Adrenal gland (tissue), 19 donors: ENCODE measurements around the gene TP53. TPM values are rescaled to one million over a fixed set of nuclear protein-coding genes. Genes with fewer than 3 reads are reported as not detected.

Experiments used
- DNase-seq, 7 donors: peaks; one replicate each; pipeline ENCODE4 v3.0.0-alpha.2; 2019 to 2020
- H3K27ac ChIP-seq, 5 donors: fragments of 200-600 bp; sonication (generic) in 4 of 5; 1 replicate in 3 of 5; 2 replicates in 2 of 5; pipeline versions ENCODE4 v1.5.1 to v1.8.0; 2016 to 2020; ENCODE audit warnings: mild to moderate bottlenecking in 1 of 5
- H3K27me3 ChIP-seq: fragments of 200-600 bp; 2 replicates; pipeline ENCODE4 v1.8.0; 2021
- H3K36me3 ChIP-seq, 2 donors: fragments of 200-600 bp; replicated peaks in 1 of 2; 1 replicate in 1 of 2; 2 replicates in 1 of 2; pipeline versions ENCODE4 v1.5.1 to v1.8.0; 2018 to 2022
- H3K4me1 ChIP-seq, 2 donors: fragments of 200-600 bp; replicated peaks in 1 of 2; 1 replicate in 1 of 2; 2 replicates in 1 of 2; pipeline versions ENCODE4 v1.5.1 to v1.8.0; 2018 to 2021
- H3K4me3 ChIP-seq, 4 donors: fragments of 200-600 bp; sonication (generic) in 3 of 4; one replicate each; pipeline ENCODE4 v1.5.1; 2016 to 2018
- H3K9me3 ChIP-seq, 3 donors: fragments of 200-600 bp; sonication (generic) in 1 of 3; replicated peaks in 1 of 3; 1 replicate in 2 of 3; 2 replicates in 1 of 3; pipeline versions ENCODE4 v1.5.1 to v1.8.0; 2016 to 2021
- CTCF ChIP-seq, 6 experiments: fragments of 450-650 bp in 4 of 6; fragments of 200-600 bp in 2 of 6; sonication (generic) in 1 of 6; IDR thresholded peaks; 1 replicate in 5 of 6; 2 replicates in 1 of 6; pipeline versions ENCODE4 v1.5.1 to v1.8.0; 2016 to 2021; ENCODE audit warnings: antibody characterized with exemption in 6 of 6, mild to moderate bottlenecking in 2 of 6, moderate library complexity in 1 of 6
- POLR2A ChIP-seq, 2 donors: fragments of 450-650 bp; IDR thresholded peaks; one replicate each; pipeline ENCODE4 v1.6.1; 2017; ENCODE audit warnings: antibody characterized with exemption in 2 of 2, mild to moderate bottlenecking in 2 of 2, moderate library complexity in 1 of 2
- WGBS, 4 donors: extraction: QIAGEN DNeasy Blood & Tissue Kit in 2 of 4; methylation state at CpG; one replicate each; pipeline versions ENCODE4 v1.1.5 to v1.1.7; 2013 to 2017; 5-methylcytosine and 5-hydroxymethylcytosine counted together
- intact Hi-C, 2 donors: fragments of 100-400 bp; cut with DNase I; formaldehyde crosslinking; loops; one replicate each; pipeline versions ENCODE4 v1.14.1 to v1.15.0; 2022 to 2023
- long read RNA-seq, 10 donors: library from polyadenylated mRNA in 3 of 10; unstranded in 2 of 10; stranded (forward) in 1 of 10; transcript quantifications; one replicate each; pipeline ENCODE4 v2.0.0 and lab custom pipeline, GENCODE V29; 2021 to 2026
- polyA plus RNA-seq, 3 donors: library from polyadenylated mRNA; stranded (reverse); fragments of 200-250 nt in 2 of 3; fragments of 350-450 nt in 1 of 3; fragmentation: Illumina TruSeq in 1 of 3; extraction: RNeasy Lipid Tissue Mini Kit (QIAGEN cat#74804) in 1 of 3; gene quantifications; one replicate each; pipeline ENCODE4 v1.2.3, GENCODE V29; 2013 to 2014
- total RNA-seq, 9 donors: library from RNA; depleted of rRNA in 4 of 9; stranded (reverse); fragments of >200 nt in 4 of 9; fragments of 120-200 nt in 1 of 9; fragmentation: NEBNext Ultra II Directional in 1 of 9; extraction: Animal tissue kit (Norgen Biotek cat#: 25700) in 1 of 9; gene quantifications; one replicate each; pipeline versions ENCODE4 v1.1.0 to v1.2.4, GENCODE V29; 2013 to 2023
- donor health status: healthy with polysubstance abuse.
- donor health status: Bipolar disorder and iron deficiency.
- donor health status: DM: yes; HTN: yes; CAD: no.
- donor health status: DM: no; HTN: no; CAD: no.
- donor health status: DM: no; HTN: no; CAD: no.
- donor health status: DM: yes; HTN: yes; CAD: no.

Gene TP53
- total RNA-seq (10 to 100 TPM in 8 of 9 donors, 1 to 10 TPM in 1; 9.7 to 85.9 (median 28.3) TPM), polyA plus RNA-seq (10 to 100 TPM; 13.4 to 19.9 (median 17.4) TPM)
- long read RNA-seq, donor 1, partial matches to known transcripts = 0 of 3 reads
- long read RNA-seq, donor 1, other reads (novel, unspliced or antisense) = 0 of 3 reads
- long read RNA-seq, donor 2, partial matches to known transcripts = 0 of 4 reads
- long read RNA-seq, donor 2, other reads (novel, unspliced or antisense) = 0 of 4 reads
- long read RNA-seq, donor 3, partial matches to known transcripts = 0 of 1 reads
- long read RNA-seq, donor 3, other reads (novel, unspliced or antisense) = 0 of 1 reads
- long read RNA-seq, donor 4, partial matches to known transcripts = 0 of 7 reads
- long read RNA-seq, donor 4, other reads (novel, unspliced or antisense) = 6 of 7 reads
- long read RNA-seq, donor 5, transcript TP53-227 (11 exons, 2,579 nt) = major isoform, 20 of 25 reads
- long read RNA-seq, donor 5, partial matches to known transcripts = 3 of 25 reads
- long read RNA-seq, donor 5, other reads (novel, unspliced or antisense) = 0 of 25 reads
- long read RNA-seq, donor 6, transcript TP53-227 (11 exons, 2,579 nt) = major isoform, 5 of 11 reads
- long read RNA-seq, donor 6, partial matches to known transcripts = 0 of 11 reads
- long read RNA-seq, donor 6, other reads (novel, unspliced or antisense) = 6 of 11 reads
- long read RNA-seq, donor 7, partial matches to known transcripts = 0 of 1 reads
- long read RNA-seq, donor 7, other reads (novel, unspliced or antisense) = 0 of 1 reads
- long read RNA-seq, donor 8, partial matches to known transcripts = 0 of 1 reads
- long read RNA-seq, donor 8, other reads (novel, unspliced or antisense) = 0 of 1 reads
- long read RNA-seq, donor 9, partial matches to known transcripts = 0 of 1 reads
- long read RNA-seq, donor 9, other reads (novel, unspliced or antisense) = 0 of 1 reads
- long read RNA-seq, donor 10 = 0 reads

GRCh38 chr17:7687072-7687907 is at the start of gene TP53:
Gene TP53, minus strand, starts transcription at chr17:7687490. Its CDS starts 10,896 bp downstream, at chr17:7676594.
- 0 to 1% (median 0%) methylated on average over 23 to 30 of the region's 30 CpGs for WGBS, 4 donors
- intact Hi-C loops = loop anchor here (5.0 to 10.0 kb wide), 2 partner anchors 52 to 55 kb away; partner anchors contain the start of gene SHBG (in 2 of the 2)
- peak; percentile 87 to 95 (median 91) for DNase-seq
- Histone ChIP-seq H3K27me3 (no peaks in the 10 kb centered on the region), H3K4me3 (peak within 1 kb of the TSS; percentile 43 to 99 (median 88)), H3K4me1 (peaks cover 5 to 26% of the 10 kb centered on the region in 2 donors), H3K9me3 (no peaks in the 10 kb centered on the region), H3K27ac (peak within 1 kb of the TSS; percentile 86 to 98 (median 97)), H3K36me3 (no peaks in the 10 kb centered on the region)
- no peak for TF ChIP-seq CTCF (IDR thresholded peaks at IDR 0.05)
- TF ChIP-seq POLR2A (IDR thresholded peaks at IDR 0.05) = peak; percentile 67 to 89

DNA sequence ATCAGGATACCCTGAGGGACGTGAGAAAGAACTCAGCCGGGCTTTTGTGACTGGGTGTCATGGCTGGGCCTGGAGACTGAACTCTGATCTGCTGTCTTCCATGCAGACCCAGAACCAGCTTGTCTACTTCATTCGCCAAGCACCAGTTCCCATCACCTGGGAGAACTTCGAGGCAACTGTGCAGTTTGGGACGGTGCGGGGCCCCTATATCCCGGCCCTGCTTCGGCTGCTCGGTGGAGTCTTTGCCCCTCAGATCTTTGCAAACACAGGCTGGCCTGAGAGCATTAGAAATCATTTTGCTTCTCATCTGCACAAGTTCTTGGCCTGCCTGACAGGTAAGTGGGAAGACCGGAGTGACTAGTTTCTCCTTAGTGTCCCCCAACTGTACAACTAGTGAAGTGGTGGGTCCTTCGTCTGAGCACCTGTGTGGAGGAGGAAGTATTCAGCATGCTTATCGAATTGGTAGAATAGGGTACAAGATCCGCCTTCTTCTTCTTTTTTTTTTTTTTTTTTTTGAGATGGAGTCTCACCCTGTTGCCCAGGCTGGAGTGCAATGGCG is 45.8 kb upstream of the TP53 start:
- peaks cover 12% of the 10 kb centered on the region for H3K27me3 ChIP-seq
- no peaks in the 10 kb centered on the region for H3K36me3 ChIP-seq
- TF ChIP-seq CTCF (IDR thresholded peaks at IDR 0.05) (no peak), POLR2A (IDR thresholded peaks at IDR 0.05) (no peak)
- WGBS, 4 donors = 86 to 90% (median 88%) methylated on average over 12 to 14 of the region's 14 CpGs
- DNase-seq = no peak
- H3K4me3 ChIP-seq = no peak overlapping the region
- no peak overlapping the region for H3K27ac ChIP-seq
- H3K9me3 ChIP-seq = no peaks in the 10 kb centered on the region
- H3K4me1 ChIP-seq = no peaks in the 10 kb centered on the region
- intact Hi-C loops = no loop called here

- Histone ChIP-seq H3K36me3 (no peaks in the 10 kb centered on the region), H3K4me3 (no peak overlapping the region), H3K27me3 (peaks cover 18% of the 10 kb centered on the region), H3K9me3 (no peaks in the 10 kb centered on the region), H3K4me1 (no peaks in the 10 kb centered on the region), H3K27ac (no peak overlapping the region)
- DNase-seq = no peak
- TF ChIP-seq POLR2A (IDR thresholded peaks at IDR 0.05) (no peak), CTCF (IDR thresholded peaks at IDR 0.05) (no peak)
- WGBS, 4 donors = 49 to 74% (median 60%) methylated on average over 1 of the region's 1 CpG
- intact Hi-C loops = no loop called here
Observed at GRCh38 chr17:7729816-7730215, 42.5 kb upstream of the TP53 start.
